ENCODE measurements around the gene CCDC136.
A peak's percentile ranks its signal among the peaks of the same experiment; 100 is the strongest.

The CCDC136 gene

GRCh38 chr7:128790315-128791041 lies 1.3 kb upstream of the CCDC136 start:
- no peak for DNase-seq (ENCODE audit: low read depth, low spot score)
- POLR2A ChIA-PET: interaction anchor here (0.5 to 1.3 kb wide), 3 partner anchors 13 to 322 kb away, joined by 3 to 4 read pairs (median 3); no protein-coding TSS in a partner anchor
- H3K4me3 ChIP-seq (ENCODE audit: low read depth, low read length): peak overlapping the region; percentile 78
- CTCF ChIA-PET: no interaction called here
- TF ChIP-seq CTCF (IDR thresholded peaks at IDR 0.05; ENCODE audit: insufficient read depth, low read length, missing control alignments): no peak

GRCh38 chr7:128791972-128792327 lies 182 bp downstream of the CCDC136 start:
- TF ChIP-seq CTCF (IDR thresholded peaks at IDR 0.05; ENCODE audit: insufficient read depth, low read length, missing control alignments): no peak
- DNase-seq (ENCODE audit: low read depth, low spot score): no peak
- POLR2A ChIA-PET: interaction anchor here (0.5 to 1.3 kb wide), 3 partner anchors 31 to 39 kb away, joined by 3 to 4 read pairs (median 3); no protein-coding TSS in a partner anchor
- H3K4me3 ChIP-seq (ENCODE audit: low read depth, low read length): peak overlapping the region; percentile 78
- CTCF ChIA-PET: interaction anchor here (1.1 kb wide), 1 partner anchor 14 kb away, joined by 3 read pairs; no protein-coding TSS in a partner anchor

DNA sequence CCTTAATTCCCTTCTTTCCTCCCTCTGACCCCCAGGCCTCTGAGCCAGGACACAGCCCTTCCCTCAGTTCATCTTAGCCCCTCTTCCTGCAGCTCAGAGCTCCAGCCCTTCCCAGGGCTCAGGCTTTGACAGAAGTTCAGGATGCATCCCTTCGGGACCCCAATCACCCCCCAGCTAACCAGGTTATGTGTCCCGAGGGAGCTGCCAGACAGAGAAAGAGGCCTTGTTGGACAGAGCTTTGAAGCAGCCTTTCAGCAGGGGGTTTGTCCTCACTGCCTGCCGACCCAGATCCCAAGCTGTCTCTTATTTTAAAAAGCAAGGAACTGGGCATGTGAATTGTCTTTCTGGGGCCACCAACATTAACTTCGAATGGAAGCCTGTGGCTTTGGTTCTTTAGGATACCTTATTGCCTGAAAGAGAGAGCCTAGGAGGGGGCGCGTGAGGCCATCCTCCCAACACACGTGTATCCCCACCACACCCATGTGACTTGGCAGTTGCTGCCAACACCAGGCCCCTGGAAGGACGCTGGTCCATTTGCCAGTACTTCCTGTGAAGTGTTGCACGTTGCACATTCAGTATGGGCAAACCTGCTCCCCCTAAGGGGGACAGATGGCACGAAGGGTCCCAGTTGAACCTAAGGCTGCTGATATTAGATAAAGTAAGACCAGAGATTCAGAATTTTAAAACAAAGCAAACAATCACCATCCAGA lies 858 bp downstream of the CCDC136 start:
- CTCF ChIA-PET: interaction anchor here (1.1 kb wide), 1 partner anchor 14 kb away, joined by 3 read pairs; no protein-coding TSS in a partner anchor
- no peak for TF ChIP-seq CTCF (IDR thresholded peaks at IDR 0.05; ENCODE audit: insufficient read depth, low read length, missing control alignments)
- H3K4me3 ChIP-seq (ENCODE audit: low read depth, low read length): peak overlapping the region; percentile 78
- DNase-seq (ENCODE audit: low read depth, low spot score): no peak
- POLR2A ChIA-PET: interaction anchor here (0.5 to 1.1 kb wide), 2 partner anchors 31 to 35 kb away, joined by 3 read pairs; no protein-coding TSS in a partner anchor

- no peak overlapping the region for H3K4me3 ChIP-seq (ENCODE audit: low read depth, low read length)
Measured at GRCh38 chr7:128793181-128793547, 1.4 kb downstream of the CCDC136 start.

DNA sequence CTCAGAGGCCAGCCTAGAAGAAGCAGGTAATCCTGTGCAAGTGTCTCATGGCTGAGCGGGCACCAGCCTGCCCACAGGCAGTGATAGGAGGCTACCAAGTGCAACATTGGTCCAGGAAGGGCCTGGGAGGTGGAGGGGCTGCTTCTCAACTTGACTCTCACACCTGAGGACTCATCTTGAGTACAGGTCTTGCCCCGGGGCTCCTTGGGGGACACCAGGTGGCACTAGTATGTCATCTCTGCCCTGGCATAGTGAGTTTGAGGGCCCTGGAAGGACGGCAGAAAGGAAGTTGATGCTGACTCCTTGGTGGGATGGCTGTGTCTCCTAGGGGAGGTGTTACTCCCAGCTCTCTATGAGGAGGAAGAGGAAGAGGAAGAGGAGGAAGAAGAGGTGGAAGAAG lies 2.3 kb downstream of the CCDC136 start:
- POLR2A ChIA-PET: no interaction called here

More at GRCh38 chr7:128793181-128793547, 1.4 kb downstream of the CCDC136 start:
- ChIA-PET POLR2A (interaction anchor here (1.1 kb wide), 1 partner anchor 35 kb away, joined by 3 read pairs; no protein-coding TSS in a partner anchor), CTCF (interaction anchor here (1.1 to 1.2 kb wide), 2 partner anchors 15 to 90 kb away, joined by 3 read pairs; no protein-coding TSS in a partner anchor)
- no peak for TF ChIP-seq CTCF (IDR thresholded peaks at IDR 0.05; ENCODE audit: insufficient read depth, low read length, missing control alignments)
- no peak for DNase-seq (ENCODE audit: low read depth, low spot score)

More for the DNA sequence above, 2.3 kb downstream of the CCDC136 start:
- TF ChIP-seq CTCF (IDR thresholded peaks at IDR 0.05; ENCODE audit: insufficient read depth, low read length, missing control alignments): no peak
- H3K4me3 ChIP-seq (ENCODE audit: low read depth, low read length): no peak overlapping the region
- no peak for DNase-seq (ENCODE audit: low read depth, low spot score)
- CTCF ChIA-PET: interaction anchor here (1.2 kb wide), 1 partner anchor 89 kb away, joined by 3 read pairs; no protein-coding TSS in a partner anchor
